Measurements from ENCODE around the gene MYMK. TPM values are rescaled to one million over a fixed set of nuclear protein-coding genes. Genes with fewer than 3 reads are reported as not detected.
A peak's percentile ranks its signal among the peaks of the same experiment; 100 is the strongest.

MYMK gene
- total RNA-seq, 1 experiment from 2014 or later = not detected

GRCh38 chr9:133471551-133472276 is 53.0 kb downstream of the MYMK start:
- BruUV-seq (replicated peaks) = no TSS peak
- H3K9me3 Mint-ChIP-seq (ENCODE audit: unreplicated experiment) = no peaks in the 10 kb centered on the region
- no peak overlapping the region for H3K4me3 ChIP-seq (ENCODE audit: low read depth, low read length)

GRCh38 chr9:133470988-133471387 is 53.8 kb downstream of the MYMK start:
- no peaks in the 10 kb centered on the region for H3K36me3 ChIP-seq (ENCODE audit: control insufficient read depth, insufficient read depth, low read length)
- no peaks in the 10 kb centered on the region for H3K4me1 Mint-ChIP-seq (ENCODE audit: low read depth, unreplicated experiment)
- peaks cover 11% of the 10 kb centered on the region for H3K36me3 Mint-ChIP-seq (ENCODE audit: insufficient read depth, unreplicated experiment)
- H3K27me3 ChIP-seq (replicated peaks; ENCODE audit: control insufficient read depth, insufficient read depth, low read length) = no peaks in the 10 kb centered on the region
- ChIA-PET POLR2A (interaction anchor here (0.9 kb wide), 1 partner anchor 123 kb away, joined by 5 read pairs; the partner anchor contains the start of genes MED22 and RPL7A), CTCF (no interaction called here)
- intact Hi-C loops (cut with micrococcal nuclease; ENCODE audit: unreplicated experiment) = no loop called here
- H3K4me1 ChIP-seq = no peaks in the 10 kb centered on the region
- H3K27me3 Mint-ChIP-seq (ENCODE audit: insufficient read depth, unreplicated experiment) = no peaks in the 10 kb centered on the region
- DNase-seq = no peak
- no peak overlapping the region for H3K27ac Mint-ChIP-seq (ENCODE audit: unreplicated experiment)
- H3K9me3 ChIP-seq = no peaks in the 10 kb centered on the region
- H3K9me3 Mint-ChIP-seq (ENCODE audit: unreplicated experiment) = no peaks in the 10 kb centered on the region
- TF ChIP-seq CTCF (IDR thresholded peaks at IDR 0.05; ENCODE audit: insufficient read depth in 1 of 2, low read depth in 1 of 2, low read length in 1 of 2, severe bottlenecking in 1 of 2, unreplicated experiment in 1 of 2) = no peak
- H3K4me3 ChIP-seq (ENCODE audit: low read depth, low read length) = no peak overlapping the region
- H3K4me3 Mint-ChIP-seq (ENCODE audit: unreplicated experiment) = no peak overlapping the region
- no TSS peak for BruUV-seq (replicated peaks)

More at GRCh38 chr9:133471551-133472276, 53.0 kb downstream of the MYMK start:
- Histone ChIP-seq H3K9me3 (no peaks in the 10 kb centered on the region), H3K36me3 (ENCODE audit: control insufficient read depth, insufficient read depth, low read length) (no peaks in the 10 kb centered on the region), H3K27me3 (replicated peaks; ENCODE audit: control insufficient read depth, insufficient read depth, low read length) (no peaks in the 10 kb centered on the region), H3K4me1 (no peaks in the 10 kb centered on the region)
- POLR2A ChIA-PET = interaction anchor here (0.8 to 0.9 kb wide), 2 partner anchors 12 to 124 kb away, joined by 5 to 6 read pairs; partner anchors contain the start of genes MED22 and RPL7A
- Mint-ChIP-seq H3K36me3 (ENCODE audit: insufficient read depth, unreplicated experiment) (peaks cover 11% of the 10 kb centered on the region), H3K27me3 (ENCODE audit: insufficient read depth, unreplicated experiment) (no peaks in the 10 kb centered on the region), H3K27ac (ENCODE audit: unreplicated experiment) (peak overlapping the region; percentile 71), H3K4me3 (ENCODE audit: unreplicated experiment) (no peak overlapping the region), H3K4me1 (ENCODE audit: low read depth, unreplicated experiment) (no peaks in the 10 kb centered on the region)
- intact Hi-C loops (cut with micrococcal nuclease; ENCODE audit: unreplicated experiment) = no loop called here
- CTCF ChIA-PET = interaction anchor here (0.7 kb wide), 1 partner anchor 11 kb away, joined by 3 read pairs; the partner anchor contains the start of gene CACFD1
- no peak for TF ChIP-seq CTCF (IDR thresholded peaks at IDR 0.05; ENCODE audit: insufficient read depth in 1 of 2, low read depth in 1 of 2, low read length in 1 of 2, severe bottlenecking in 1 of 2, unreplicated experiment in 1 of 2)
- no peak for DNase-seq

GRCh38 chr9:133470427-133470924 is 54.3 kb downstream of the MYMK start:
- no TSS peak for BruUV-seq (replicated peaks)
- Mint-ChIP-seq H3K9me3 (ENCODE audit: unreplicated experiment) (no peaks in the 10 kb centered on the region), H3K27me3 (ENCODE audit: insufficient read depth, unreplicated experiment) (no peaks in the 10 kb centered on the region), H3K36me3 (ENCODE audit: insufficient read depth, unreplicated experiment) (peaks cover 11% of the 10 kb centered on the region), H3K27ac (ENCODE audit: unreplicated experiment) (no peak overlapping the region), H3K4me1 (ENCODE audit: low read depth, unreplicated experiment) (no peaks in the 10 kb centered on the region), H3K4me3 (ENCODE audit: unreplicated experiment) (no peak overlapping the region)
- DNase-seq = no peak
- H3K4me1 ChIP-seq = no peaks in the 10 kb centered on the region
- intact Hi-C loops (cut with micrococcal nuclease; ENCODE audit: unreplicated experiment) = no loop called here
- ChIA-PET CTCF (no interaction called here), POLR2A (interaction anchor here (0.9 kb wide), 1 partner anchor 123 kb away, joined by 5 read pairs; the partner anchor contains the start of genes MED22 and RPL7A)
- no peaks in the 10 kb centered on the region for H3K27me3 ChIP-seq (replicated peaks; ENCODE audit: control insufficient read depth, insufficient read depth, low read length)
- no peaks in the 10 kb centered on the region for H3K9me3 ChIP-seq
- H3K4me3 ChIP-seq (ENCODE audit: low read depth, low read length) = no peak overlapping the region
- TF ChIP-seq CTCF (IDR thresholded peaks at IDR 0.05; ENCODE audit: insufficient read depth in 1 of 2, low read depth in 1 of 2, low read length in 1 of 2, severe bottlenecking in 1 of 2, unreplicated experiment in 1 of 2) = no peak
- H3K36me3 ChIP-seq (ENCODE audit: control insufficient read depth, insufficient read depth, low read length) = no peaks in the 10 kb centered on the region
